SKM-1 (cell line): ENCODE results near the gene TMEM198.

Experiments used
- DNase-seq: peaks from one replicate; lab custom pipeline; 2025; ENCODE audit not compliant: unreplicated experiment; lab: John Stamatoyannopoulos, UW

Gene TMEM198

DNA sequence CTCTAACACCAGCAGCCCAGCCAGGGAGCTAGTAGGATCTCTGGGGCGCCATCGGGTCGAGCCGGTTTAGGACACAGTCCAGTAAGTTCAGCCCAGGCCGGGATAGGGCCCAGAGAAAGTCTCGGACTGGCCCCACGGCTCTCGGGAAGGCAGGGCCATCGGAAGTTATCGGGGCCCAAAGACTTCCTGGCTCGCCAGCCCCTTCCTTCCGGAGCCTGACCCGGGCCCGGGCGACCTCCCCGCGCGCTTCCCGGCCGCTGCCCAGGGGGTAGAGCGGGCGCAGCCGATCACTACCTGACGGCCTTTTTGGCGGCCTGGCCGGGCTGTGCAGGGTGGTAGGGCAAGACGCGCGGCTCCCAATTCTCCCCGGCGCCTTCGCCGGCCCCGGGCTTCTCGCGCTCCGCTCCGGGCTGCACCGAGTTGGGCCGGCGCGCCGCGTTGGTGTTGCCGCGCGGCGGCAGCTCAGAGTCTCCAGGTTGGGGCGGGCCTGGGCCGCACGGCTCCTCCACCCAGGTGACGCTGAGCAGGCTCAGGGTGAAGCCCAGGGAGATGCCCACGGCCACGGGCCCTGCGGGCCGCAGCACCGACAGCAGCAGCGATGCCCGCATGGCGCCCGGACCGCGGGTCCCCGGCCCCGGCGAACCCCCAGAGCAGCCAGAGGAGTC is 765 bp upstream of the TMEM198 start:
- DNase-seq: no peak

DNA sequence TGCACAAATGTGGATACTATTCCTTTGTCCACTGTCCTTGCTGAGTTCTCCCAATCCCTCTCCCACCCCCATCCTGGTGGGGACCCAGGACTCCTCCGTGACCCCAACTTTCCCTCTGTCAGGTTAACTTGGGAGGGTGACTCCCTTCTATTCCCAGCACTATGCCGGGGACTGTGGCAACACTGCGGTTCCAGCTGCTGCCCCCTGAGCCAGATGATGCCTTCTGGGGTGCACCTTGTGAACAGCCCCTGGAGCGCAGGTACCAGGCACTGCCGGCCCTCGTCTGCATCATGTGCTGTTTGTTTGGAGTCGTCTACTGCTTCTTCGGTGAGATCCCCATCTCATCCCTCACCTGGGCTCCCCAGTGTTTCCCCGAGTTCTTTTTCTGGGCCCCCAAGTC is 739 bp downstream of the TMEM198 start:
- no peak for DNase-seq

DNA sequence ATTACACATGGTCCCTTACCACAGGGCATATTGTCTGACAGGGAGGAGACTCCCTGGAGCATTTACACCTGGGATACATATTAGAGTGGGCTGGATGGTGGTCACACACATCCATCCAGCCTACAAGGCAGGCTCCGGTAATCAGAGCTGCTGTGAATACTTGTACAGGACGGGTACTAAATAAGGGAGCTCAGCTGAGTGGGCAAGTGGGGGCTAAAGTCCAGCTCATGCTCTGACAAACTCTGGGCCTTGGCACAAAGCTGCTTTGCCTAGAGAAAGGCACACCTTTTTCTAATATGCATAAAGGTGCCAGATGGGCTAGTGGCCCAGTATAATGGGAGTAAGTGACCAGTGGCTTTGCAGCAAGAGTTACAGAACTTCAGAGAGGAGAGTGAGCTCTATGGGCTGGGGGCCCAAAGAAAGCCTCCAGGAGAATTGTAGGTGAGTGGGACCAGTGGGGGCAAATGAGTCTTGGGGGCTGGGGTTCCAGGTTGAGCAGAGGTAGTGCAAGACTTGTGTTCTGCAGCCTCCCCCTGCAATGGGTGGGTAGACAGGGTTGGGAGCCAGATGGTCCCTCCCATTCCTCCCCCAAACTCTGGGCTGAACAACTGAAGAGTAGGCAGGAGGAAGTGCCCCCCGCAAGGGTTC is 1.6 kb downstream of the TMEM198 start:
- DNase-seq: no peak

DNA sequence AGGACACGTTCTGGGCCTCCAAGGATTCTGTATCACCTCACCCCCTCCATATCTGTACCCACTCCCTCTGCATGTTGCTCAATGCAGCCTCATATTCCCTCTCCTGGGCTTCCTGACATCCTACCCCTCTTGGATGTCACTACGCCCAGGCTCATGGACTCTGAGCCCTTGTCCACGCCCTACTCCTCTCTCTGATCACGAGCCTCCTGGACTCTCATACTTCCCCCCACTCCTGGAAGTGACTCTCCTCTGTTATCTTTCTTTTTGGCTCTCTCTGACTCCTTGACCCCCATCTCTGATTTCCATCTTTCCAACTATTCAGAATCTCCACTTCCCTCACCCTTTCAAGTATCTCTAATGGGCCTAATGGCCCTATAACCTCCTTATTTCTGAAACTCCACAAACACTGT is 2.1 kb downstream of the TMEM198 start:
- no peak for DNase-seq

DNA sequence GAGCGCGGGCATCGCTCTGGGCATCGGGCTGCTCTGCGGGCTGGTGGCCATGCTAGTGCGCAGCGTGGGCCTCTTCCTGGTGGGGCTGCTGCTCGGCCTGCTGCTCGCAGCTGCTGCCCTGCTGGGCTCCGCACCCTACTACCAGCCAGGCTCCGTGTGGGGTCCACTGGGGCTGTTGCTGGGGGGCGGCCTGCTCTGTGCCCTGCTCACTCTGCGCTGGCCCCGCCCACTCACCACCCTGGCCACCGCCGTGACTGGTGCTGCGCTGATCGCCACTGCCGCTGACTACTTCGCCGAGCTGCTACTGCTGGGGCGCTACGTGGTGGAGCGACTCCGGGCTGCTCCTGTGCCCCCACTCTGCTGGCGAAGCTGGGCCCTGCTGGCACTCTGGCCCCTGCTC is 3.8 kb downstream of the TMEM198 start:
- no peak for DNase-seq

DNA sequence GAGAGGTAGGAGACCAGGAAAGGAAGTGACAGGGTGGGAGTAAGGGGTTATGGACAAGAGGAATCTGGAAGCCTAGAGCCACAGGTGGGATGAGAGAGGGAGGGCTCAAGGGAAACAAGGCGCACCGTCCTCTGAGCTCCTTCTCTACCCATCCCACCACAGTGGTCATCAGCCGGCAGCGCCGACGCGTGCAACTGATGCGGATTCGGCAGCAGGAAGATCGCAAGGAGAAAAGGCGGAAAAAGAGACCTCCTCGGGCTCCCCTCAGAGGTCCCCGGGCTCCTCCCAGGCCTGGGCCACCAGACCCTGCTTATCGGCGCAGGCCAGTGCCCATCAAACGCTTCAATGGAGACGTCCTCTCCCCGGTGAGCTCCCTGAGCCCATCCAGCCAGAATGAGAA is 5.2 kb downstream of the TMEM198 start:
- DNase-seq: no peak

DNA sequence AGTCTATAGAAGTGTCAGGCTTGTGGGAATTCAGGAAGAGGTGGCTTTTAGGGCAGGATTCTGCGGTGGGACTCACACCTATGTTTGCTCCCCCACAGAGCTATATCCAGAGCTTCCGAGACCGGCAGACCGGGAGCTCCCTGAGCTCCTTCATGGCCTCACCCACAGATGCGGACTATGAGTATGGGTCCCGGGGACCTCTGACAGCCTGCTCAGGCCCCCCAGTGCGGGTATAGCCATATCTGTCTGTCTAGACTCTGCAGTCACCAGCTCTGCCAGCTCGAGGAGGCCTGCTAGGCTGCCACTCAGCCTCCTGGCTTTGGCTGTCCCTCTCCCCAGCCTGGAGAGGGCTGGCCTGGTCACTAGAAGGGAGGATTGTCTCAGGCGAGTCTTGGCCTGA is 5.8 kb downstream of the TMEM198 start:
- DNase-seq: no peak

DNA sequence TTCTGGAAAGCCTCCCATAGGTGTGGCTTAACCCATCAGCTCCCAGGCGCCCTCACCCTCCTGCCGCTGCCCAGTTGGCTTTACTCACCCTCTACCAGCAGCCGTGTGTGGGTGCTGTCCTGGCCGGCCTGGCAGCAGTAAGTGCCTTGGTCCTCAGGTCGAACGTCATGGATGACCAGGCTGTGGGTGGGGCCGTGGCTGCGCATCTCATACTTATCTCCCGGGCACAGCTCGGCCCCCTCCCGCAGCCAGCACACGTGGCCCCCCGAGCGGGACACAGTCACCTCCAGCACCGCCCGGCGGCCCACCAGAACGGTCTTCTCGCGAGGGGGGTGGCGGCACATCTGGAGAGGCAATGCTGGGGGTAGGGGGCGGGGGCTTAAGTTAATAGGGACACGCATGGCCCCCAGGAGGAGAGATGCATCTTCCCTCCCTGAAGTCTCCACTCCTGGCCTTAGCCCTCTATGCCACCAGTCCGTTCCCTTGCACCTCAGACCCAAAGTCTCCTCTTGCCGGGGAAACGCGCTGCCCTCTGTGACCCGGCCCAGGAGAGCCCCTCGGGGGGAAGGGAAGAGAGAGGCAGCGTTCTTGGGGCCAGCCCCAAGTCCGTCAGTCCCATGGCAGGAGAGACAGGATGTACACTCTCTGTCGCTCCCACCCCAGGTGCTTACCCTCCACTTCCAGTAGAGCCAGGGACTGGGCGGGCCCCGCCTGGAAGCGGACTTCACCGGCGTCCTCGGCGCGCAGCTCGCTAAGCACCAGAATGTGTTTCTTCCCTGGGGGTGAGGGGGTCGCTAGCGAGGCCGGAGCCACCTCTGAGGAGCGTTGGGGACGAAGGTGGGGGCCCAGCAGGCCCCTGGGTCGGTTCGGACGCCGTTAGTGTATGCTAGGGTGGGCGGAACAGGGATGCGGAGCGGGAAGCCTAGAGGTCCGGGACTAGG is 7.9 kb downstream of the TMEM198 start:
- DNase-seq: no peak

DNA sequence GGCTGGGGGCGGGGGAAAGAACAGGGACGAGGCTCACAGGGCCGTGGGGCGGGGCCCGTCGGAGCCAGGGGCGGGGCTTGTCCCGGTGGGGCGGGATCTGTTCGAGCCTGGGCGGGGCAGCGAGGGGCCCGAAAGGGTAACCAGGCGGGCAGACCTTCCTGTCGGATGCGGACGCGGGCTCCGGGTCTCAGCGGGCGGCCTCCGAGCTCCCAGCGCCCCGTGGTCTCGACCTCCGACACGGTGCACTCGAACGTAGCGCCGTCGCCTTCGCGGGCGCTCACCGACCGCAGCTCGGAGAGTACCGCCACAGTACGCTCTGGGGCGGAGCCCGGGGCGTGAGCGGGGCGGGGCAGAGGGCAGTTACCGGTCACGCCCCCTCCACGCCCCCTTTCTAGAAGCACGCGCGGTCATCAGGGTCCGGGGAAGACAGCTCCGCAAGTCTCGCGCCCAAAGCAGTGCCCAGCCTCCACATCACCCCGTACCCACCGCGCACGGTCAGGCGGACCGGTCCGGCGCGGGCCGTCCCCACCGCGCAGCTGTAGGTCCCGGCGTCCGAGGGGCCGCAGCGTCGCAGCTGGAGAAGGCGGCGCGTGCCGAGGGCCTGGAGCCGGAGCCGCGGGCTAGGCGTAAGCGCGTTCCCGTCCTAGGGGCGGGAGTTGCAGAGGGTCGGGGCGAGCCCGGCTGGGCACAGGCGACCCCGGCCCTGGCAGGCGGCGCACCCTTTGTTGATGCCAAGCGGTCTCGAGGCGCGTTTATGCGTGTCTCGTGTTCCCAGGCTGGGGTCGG is 8.7 kb downstream of the TMEM198 start:
- peak; percentile 41 for DNase-seq

DNA sequence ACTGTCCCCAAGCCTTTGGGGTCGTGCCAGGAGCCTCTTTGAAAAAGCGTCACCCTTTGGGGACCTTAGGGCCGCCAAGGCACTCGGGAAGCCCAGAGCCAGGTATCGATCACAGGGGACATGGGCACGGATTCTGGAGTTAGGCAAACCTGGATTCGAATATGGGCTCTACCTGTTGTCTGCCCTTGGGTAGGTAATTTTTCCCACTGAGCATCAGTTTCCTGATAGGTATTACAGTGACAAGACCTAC is 9.3 kb downstream of the TMEM198 start:
- DNase-seq: no peak

DNA sequence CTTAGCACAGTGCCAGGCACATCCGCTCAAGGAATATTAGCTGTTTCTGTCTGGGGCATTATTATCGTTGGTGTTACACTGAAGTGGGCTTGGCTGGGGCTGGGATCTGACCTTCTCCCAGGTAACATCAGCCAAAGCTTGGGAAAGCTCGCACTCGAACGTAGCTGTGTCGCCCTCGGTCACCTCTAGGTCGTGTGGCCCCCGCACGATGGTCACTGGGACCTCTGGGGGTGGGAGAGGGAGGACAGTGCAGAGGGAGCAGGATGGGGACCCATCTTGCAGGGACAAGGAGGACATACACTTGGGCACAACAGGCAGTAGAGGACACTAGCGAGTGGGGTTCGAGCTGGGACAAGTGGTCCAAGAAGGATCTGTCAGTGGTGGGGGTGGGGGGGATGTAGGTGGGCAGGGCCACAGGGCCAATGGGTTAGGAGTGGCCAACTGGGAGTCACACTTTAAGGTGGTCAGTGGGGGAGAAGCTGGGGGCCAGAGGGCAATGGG is 9.7 kb downstream of the TMEM198 start:
- DNase-seq: no peak

DNA sequence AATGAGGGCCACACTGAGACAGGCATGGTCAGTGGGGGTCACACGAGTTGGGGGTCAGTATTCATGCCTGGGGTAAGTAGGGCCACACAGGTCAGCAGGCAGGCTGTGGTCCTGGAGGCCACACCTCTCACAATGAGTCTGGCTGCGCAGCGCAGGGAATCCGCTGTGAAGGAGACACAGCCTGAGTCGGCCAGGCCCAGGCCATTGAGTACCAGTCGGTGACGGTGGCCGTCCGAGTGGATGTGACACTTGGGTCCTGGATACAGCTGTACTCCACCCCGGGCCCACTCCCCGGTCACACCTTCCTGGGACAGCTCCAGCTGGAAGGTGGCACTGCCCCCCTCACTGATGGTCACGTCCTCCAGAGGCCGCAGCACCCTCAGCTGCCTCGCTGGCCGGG is 10.5 kb downstream of the TMEM198 start:
- DNase-seq: no peak

DNA sequence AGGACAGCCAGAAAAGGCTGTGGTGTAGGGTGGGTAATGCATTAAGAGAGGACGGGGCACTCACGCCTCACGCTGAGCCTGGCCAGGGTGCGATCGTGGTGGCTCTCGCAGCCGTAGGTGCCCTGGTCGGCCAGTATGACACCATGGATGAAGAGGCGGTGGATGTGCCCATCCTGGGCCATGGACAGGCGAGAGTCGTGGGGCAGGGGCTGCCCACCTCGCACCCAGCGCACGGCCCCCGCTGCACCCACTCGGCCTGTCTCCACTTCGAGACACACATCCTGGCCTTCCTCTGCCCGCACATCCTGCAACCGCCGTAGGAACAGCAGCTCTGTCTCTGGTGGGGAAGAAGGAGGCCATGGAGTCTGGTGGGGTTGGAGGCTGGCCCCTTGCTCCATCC is 12.1 kb downstream of the TMEM198 start:
- DNase-seq: no peak

DNA sequence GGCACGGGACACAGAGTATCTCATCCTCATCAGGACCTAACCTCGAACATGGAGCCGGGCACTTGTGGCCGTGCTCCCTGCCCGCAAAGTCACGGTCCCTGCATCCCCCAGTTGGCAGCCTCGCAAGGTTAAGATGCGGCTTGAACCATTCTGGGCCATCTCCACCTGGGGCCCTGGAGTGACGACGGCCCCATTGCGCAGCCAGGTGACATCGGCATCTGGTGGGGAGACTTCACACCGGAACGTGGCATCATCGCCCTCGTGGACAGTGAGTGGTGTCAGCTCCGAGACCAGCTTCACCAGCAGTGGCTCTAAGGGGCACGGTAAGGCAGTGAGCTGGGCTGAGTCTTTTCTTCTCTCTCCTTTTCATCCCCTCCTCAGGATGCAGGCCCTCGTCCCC is 12.6 kb downstream of the TMEM198 start:
- no peak for DNase-seq

DNA sequence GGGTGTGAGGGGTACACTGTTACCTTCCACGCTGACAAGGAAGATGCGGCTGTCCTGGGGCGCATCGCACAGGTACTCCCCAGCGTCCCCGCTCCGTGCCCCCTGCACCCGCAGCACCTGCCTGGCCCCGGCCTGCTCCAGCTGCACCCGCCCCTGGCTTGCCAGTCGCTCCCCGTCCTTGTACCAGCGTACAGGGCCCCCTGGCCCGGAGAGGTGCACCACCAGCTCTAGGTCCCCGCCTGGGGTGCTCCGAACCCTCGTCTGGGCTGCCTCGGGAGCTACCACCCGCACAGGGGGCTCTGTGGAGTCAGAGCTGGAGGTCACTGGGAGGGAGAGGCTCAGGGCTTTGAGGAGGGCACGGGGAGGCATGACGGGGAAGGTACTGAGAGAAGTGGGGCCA is 13.5 kb downstream of the TMEM198 start:
- DNase-seq: no peak

DNA sequence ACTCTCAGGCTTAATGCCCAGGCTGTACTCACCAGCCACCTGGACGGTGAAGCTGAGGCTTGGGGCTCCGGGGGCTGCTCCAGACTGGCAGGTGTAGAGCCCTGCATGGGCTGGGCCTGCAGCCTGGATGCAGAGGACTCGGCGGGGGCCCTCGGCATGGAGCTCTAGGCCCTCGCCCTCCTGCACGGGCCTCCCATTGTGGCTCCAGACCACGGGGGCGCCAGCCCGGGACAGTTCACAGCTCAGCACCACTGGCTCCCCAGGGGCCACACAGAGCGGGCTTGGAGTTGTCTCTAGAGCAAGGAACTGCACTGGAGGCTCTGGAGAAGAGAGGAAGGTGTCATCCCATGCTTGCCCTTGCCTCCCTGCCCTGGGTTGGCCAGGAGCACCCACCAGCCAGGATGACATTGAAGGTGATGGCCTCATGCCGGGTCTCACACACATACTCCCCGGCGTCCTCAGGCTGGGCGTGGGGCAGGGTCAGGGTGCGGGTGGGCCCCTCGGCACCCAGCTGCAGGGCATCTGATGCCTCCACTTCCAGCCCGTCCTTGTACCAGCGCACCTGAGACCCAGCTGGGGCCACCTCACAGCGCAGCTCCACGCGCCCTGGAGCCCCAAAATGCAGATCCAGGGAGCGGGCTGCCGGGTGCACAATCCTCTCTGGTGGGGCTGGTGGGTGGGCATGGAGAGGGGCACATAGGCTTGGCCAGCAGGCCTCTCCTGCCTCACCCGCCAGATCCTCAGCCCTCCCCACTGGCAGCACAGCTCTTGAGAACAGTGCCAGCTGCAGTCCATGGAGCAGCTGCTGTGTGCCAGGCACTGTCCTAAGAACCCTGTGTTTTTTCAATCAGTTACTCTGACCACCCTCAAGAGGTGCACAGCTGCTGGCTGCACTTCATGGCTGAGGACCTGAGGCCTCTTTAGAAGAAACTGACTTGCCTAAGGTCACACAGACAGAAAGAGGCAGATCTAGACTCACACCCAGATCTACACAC is 14.3 kb downstream of the TMEM198 start:
- no peak for DNase-seq

DNA sequence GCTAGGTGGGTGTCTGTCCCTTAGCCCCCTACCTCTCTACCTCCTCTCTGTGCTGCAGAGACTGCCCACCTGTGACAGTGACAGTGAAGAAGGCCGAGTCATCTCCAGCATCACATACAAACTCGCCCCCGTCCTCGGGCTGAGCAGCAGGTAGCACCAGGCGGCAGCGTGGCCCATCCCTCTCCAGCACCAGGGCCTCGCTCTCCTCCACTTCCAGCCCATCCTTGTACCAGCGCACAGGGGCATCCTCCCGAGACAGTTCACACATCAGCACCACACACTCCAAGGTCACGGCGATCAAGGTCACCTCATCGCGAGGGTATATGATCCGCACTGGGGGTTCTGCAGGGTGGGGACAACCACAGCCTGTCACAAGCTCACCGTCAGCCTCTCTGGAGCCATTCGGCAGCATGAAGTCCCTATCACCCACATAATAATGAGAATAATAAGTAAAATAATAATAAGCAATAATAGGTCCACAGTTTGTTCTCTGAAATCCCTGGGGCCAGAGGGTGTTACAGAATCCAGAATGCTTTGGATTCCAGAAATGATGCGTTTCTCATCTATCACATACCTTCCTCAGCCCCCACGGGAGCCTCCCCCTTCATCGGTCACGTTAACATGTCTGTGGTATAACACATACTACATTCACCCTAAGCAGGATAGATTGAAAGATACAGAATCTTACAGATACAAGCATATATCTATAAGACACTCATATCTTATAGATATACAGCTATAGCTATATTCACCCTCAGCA is 15.5 kb downstream of the TMEM198 start:
- DNase-seq: no peak

DNA sequence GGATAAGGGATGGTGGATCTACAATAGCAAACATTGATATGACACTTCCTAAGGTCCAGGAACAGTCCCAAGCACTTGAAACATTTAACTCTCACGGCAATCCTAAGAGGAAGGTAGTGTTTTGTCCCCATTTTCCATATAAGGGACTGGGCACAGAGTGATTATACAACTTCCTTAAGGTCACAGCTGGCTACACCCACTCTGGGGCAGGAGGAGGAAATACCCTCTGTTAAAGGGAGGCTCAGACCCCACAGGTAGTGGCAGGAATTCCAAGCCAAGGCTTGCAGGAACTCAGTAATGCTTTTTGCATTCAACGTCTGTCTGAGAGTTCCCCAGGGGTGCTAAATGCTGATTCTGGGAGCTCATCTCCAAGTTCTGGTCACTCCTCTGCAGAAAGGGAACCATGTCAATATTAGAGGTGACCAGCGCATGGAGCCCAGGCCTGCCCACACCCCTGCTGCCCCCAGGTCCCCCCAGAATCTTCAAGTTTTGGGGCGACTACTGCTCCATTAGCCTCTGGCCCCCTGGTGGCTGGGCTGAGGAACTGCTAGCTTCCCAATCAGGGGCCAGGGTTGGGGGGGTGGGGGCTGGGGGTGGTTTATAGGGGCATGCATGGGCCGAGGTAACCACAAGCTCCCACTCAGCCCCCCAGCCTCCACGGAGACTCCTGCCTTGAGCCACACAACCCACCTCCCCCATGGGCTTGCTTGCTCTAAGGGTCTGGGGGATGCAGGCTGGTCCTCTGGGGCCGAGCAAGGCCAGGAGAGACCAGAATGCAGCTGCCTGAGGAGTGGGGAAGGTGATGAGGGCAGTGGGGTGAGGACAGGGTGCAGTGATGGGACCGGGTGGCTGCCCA is 16.4 kb downstream of the TMEM198 start:
- DNase-seq: no peak

DNA sequence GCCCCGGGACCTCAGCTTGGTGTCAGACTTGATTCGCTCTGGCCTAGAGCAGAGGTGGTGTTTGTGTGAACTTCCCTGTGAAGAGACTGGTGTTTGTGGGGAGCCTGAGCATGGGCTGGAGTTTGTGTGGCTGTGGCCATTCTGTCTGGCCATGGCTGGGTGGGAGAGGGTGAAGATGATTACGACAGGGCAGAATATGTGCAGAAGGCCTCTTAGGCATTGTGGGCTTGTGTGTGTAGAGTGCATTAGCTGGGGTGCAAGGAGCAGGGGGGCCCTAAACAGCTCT is 17.0 kb downstream of the TMEM198 start:
- DNase-seq: no peak
